ENCODE data around the gene CDC42BPB.

Gene CDC42BPB

GRCh38 chr14:103019236-103019635, 38.1 kb downstream of the CDC42BPB start:
- H3K36me3 ChIP-seq (ENCODE audit: control insufficient read depth, low read length): no peaks in the 10 kb centered on the region
- no peaks in the 10 kb centered on the region for H3K9me2 ChIP-seq (replicated peaks; ENCODE audit: control insufficient read depth, low read length)
- no peaks in the 10 kb centered on the region for H4K20me1 ChIP-seq (ENCODE audit: control insufficient read depth, insufficient read depth, low read depth, low read length)
- no peaks in the 10 kb centered on the region for H3K79me2 ChIP-seq (ENCODE audit: control insufficient read depth, low read length)
- no peak for TF ChIP-seq CTCF (IDR thresholded peaks at IDR 0.05; ENCODE audit: low read depth, low read length, poor library complexity, severe bottlenecking)
- TF ChIP-seq EZH2phosphoT487 (IDR thresholded peaks at IDR 0.05; ENCODE audit: borderline replicate concordance, low read length): no peak
- no peaks in the 10 kb centered on the region for H3K9me3 ChIP-seq (ENCODE audit: control insufficient read depth, insufficient read depth, low read length)
- H3K4me2 ChIP-seq (ENCODE audit: low read length): no peak overlapping the region
- no peak overlapping the region for H3K4me3 ChIP-seq (ENCODE audit: low read length)
- H3K27ac ChIP-seq (ENCODE audit: low read depth, low read length): no peak overlapping the region
- H3K27me3 ChIP-seq (ENCODE audit: control insufficient read depth, low read length): peaks cover 6% of the 10 kb centered on the region
- no peaks in the 10 kb centered on the region for H3F3A ChIP-seq (ENCODE audit: control insufficient read depth, insufficient read depth)
- H3K4me1 ChIP-seq (ENCODE audit: control insufficient read depth, low read length): no peaks in the 10 kb centered on the region

GRCh38 chr14:103016594-103016993, 40.8 kb downstream of the CDC42BPB start:
- Histone ChIP-seq H3K4me1 (ENCODE audit: control insufficient read depth, low read length) (no peaks in the 10 kb centered on the region), H3K79me2 (ENCODE audit: control insufficient read depth, low read length) (no peaks in the 10 kb centered on the region)

GRCh38 chr14:103016071-103016470, 41.3 kb downstream of the CDC42BPB start:
- H3K4me1 ChIP-seq (ENCODE audit: control insufficient read depth, low read length): no peaks in the 10 kb centered on the region
- H3K9me3 ChIP-seq (ENCODE audit: control insufficient read depth, insufficient read depth, low read length): no peaks in the 10 kb centered on the region
- H4K20me1 ChIP-seq (ENCODE audit: control insufficient read depth, insufficient read depth, low read depth, low read length): no peaks in the 10 kb centered on the region
- TF ChIP-seq EZH2phosphoT487 (IDR thresholded peaks at IDR 0.05; ENCODE audit: borderline replicate concordance, low read length): no peak
- no peak for TF ChIP-seq CTCF (IDR thresholded peaks at IDR 0.05; ENCODE audit: low read depth, low read length, poor library complexity, severe bottlenecking)
- H3K27ac ChIP-seq (ENCODE audit: low read depth, low read length): no peak overlapping the region
- H3K9me2 ChIP-seq (replicated peaks; ENCODE audit: control insufficient read depth, low read length): no peaks in the 10 kb centered on the region
- peaks cover 2% of the 10 kb centered on the region; the same call in 1 of the 2 replicates for H3K27me3 ChIP-seq (ENCODE audit: control insufficient read depth, low read length)
- H3F3A ChIP-seq (ENCODE audit: control insufficient read depth, insufficient read depth): no peaks in the 10 kb centered on the region
- H3K4me2 ChIP-seq (ENCODE audit: low read length): no peak overlapping the region
- no peaks in the 10 kb centered on the region for H3K36me3 ChIP-seq (ENCODE audit: control insufficient read depth, low read length)
- H3K79me2 ChIP-seq (ENCODE audit: control insufficient read depth, low read length): no peaks in the 10 kb centered on the region
- no peak overlapping the region for H3K4me3 ChIP-seq (ENCODE audit: low read length)

More at GRCh38 chr14:103016594-103016993, 40.8 kb downstream of the CDC42BPB start:
- H3K36me3 ChIP-seq (ENCODE audit: control insufficient read depth, low read length): no peaks in the 10 kb centered on the region
- peaks cover 2% of the 10 kb centered on the region; the same call in 1 of the 2 replicates for H3K27me3 ChIP-seq (ENCODE audit: control insufficient read depth, low read length)
- no peak overlapping the region for H3K4me3 ChIP-seq (ENCODE audit: low read length)
- H3K27ac ChIP-seq (ENCODE audit: low read depth, low read length): no peak overlapping the region
- H3K9me2 ChIP-seq (replicated peaks; ENCODE audit: control insufficient read depth, low read length): no peaks in the 10 kb centered on the region
- H3K9me3 ChIP-seq (ENCODE audit: control insufficient read depth, insufficient read depth, low read length): no peaks in the 10 kb centered on the region
- H4K20me1 ChIP-seq (ENCODE audit: control insufficient read depth, insufficient read depth, low read depth, low read length): no peaks in the 10 kb centered on the region
- H3K4me2 ChIP-seq (ENCODE audit: low read length): no peak overlapping the region
- TF ChIP-seq EZH2phosphoT487 (IDR thresholded peaks at IDR 0.05; ENCODE audit: borderline replicate concordance, low read length) (no peak), CTCF (IDR thresholded peaks at IDR 0.05; ENCODE audit: low read depth, low read length, poor library complexity, severe bottlenecking) (no peak)
- no peaks in the 10 kb centered on the region for H3F3A ChIP-seq (ENCODE audit: control insufficient read depth, insufficient read depth)

Data from DOHH2 (cell line).